VCaP (cell line): ENCODE results near the gene EPHA3.

Source experiments
- H3K27ac ChIP-seq: fragments of 450-650 bp; 2 replicates; pipeline ENCODE4 v1.5.1; 2017
- TF ChIP-seq, protein P1 (sequence below): fragments of 450-650 bp; conservative IDR thresholded peaks from 2 replicates; pipeline ENCODE4 v1.5.1; 2017; ENCODE audit warnings: mild to moderate bottlenecking, moderate library complexity

The EPHA3 gene

GRCh38 chr3:89440386-89440785 lies 333.0 kb downstream of the EPHA3 start:
- TF ChIP-seq, protein P1, sequence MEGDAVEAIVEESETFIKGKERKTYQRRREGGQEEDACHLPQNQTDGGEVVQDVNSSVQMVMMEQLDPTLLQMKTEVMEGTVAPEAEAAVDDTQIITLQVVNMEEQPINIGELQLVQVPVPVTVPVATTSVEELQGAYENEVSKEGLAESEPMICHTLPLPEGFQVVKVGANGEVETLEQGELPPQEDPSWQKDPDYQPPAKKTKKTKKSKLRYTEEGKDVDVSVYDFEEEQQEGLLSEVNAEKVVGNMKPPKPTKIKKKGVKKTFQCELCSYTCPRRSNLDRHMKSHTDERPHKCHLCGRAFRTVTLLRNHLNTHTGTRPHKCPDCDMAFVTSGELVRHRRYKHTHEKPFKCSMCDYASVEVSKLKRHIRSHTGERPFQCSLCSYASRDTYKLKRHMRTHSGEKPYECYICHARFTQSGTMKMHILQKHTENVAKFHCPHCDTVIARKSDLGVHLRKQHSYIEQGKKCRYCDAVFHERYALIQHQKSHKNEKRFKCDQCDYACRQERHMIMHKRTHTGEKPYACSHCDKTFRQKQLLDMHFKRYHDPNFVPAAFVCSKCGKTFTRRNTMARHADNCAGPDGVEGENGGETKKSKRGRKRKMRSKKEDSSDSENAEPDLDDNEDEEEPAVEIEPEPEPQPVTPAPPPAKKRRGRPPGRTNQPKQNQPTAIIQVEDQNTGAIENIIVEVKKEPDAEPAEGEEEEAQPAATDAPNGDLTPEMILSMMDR = no peak
- no peak overlapping the region for H3K27ac ChIP-seq

DNA sequence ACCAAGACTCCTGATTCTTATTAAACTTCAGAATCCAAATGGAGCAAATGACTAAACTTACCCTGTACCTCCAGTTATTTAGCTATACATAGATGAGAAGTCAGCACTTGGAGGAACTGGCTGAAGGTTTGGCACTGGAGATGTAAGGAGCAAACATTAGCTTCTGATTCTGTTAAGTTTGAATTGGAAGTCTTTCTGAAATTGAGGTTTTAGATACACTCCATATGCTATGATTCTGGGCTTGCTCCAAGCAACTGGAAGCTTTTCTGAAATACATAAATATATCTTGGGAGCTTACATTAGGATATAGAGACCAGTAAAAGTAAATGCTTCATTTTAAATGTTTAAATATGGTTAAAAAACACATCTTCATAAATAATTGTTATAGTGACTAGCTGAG lies 333.7 kb downstream of the EPHA3 start:
- TF ChIP-seq, protein P1 = no peak
- H3K27ac ChIP-seq = no peak overlapping the region

GRCh38 chr3:89446593-89446992 lies 339.2 kb downstream of the EPHA3 start:
- H3K27ac ChIP-seq = no peak overlapping the region
- TF ChIP-seq, protein P1 = no peak

GRCh38 chr3:89447243-89447642 lies 339.8 kb downstream of the EPHA3 start:
- TF ChIP-seq, protein P1 = no peak
- no peak overlapping the region for H3K27ac ChIP-seq

GRCh38 chr3:89449086-89449485 lies 341.7 kb downstream of the EPHA3 start:
- TF ChIP-seq, protein P1 = no peak
- H3K27ac ChIP-seq = no peak overlapping the region

GRCh38 chr3:89452066-89452465 lies 344.6 kb downstream of the EPHA3 start:
- TF ChIP-seq, protein P1 = no peak
- H3K27ac ChIP-seq = no peak overlapping the region

- TF ChIP-seq, protein P1 = no peak
- no peak overlapping the region for H3K27ac ChIP-seq
These were observed 347.8 kb downstream of the EPHA3 start for GRCh38 chr3:89455240-89455639.
